ENCODE measurements around the gene RNF167. TPM values are rescaled to one million over a fixed set of nuclear protein-coding genes. Genes with fewer than 3 reads are reported as not detected.
A peak's percentile ranks its signal among the peaks of the same experiment; 100 is the strongest.

The RNF167 gene
- total and polyA plus RNA-seq, 9 donors, result 34.6 to 71.5 (median 69.4) TPM

- WGBS (ENCODE audit: insufficient coverage), result 65% methylated on average over 12 of the region's 14 CpGs
- Histone ChIP-seq H3K9me3 (replicated peaks; ENCODE audit: control insufficient read depth, low read depth, low read length) (no peaks in the 10 kb centered on the region), H3K4me1 (ENCODE audit: control insufficient read depth, insufficient read depth, low read length) (peaks cover 52% of the 10 kb centered on the region), H3K4me3 (ENCODE audit: low read length) (peak overlapping the region; percentile 90), H3K27ac (ENCODE audit: low read length) (peak overlapping the region; percentile 86), H3K27me3 (ENCODE audit: control insufficient read depth, insufficient read depth, low read length) (no peaks in the 10 kb centered on the region), H3K36me3 (ENCODE audit: control insufficient read depth, insufficient read depth, low read length) (peaks cover 31% of the 10 kb centered on the region)
- DNase-seq, result peak; percentile 71
Measured at GRCh38 chr17:4953451-4953961, 13.4 kb downstream of the RNF167 start.

- Histone ChIP-seq H3K4me1 (ENCODE audit: control insufficient read depth, insufficient read depth, low read length) (peaks cover 58% of the 10 kb centered on the region), H3K36me3 (ENCODE audit: control insufficient read depth, insufficient read depth, low read length) (peaks cover 44% of the 10 kb centered on the region), H3K27ac (ENCODE audit: low read length) (no peak overlapping the region), H3K9me3 (replicated peaks; ENCODE audit: control insufficient read depth, low read depth, low read length) (no peaks in the 10 kb centered on the region), H3K27me3 (ENCODE audit: control insufficient read depth, insufficient read depth, low read length) (no peaks in the 10 kb centered on the region), H3K4me3 (ENCODE audit: low read length) (no peak overlapping the region)
- 95% methylated on average over 4 of the region's 8 CpGs for WGBS (ENCODE audit: insufficient coverage)
- no peak for DNase-seq
Measured at GRCh38 chr17:4955091-4955490, 15.0 kb downstream of the RNF167 start.

GRCh38 chr17:4956493-4957061 is 16.5 kb downstream of the RNF167 start:
- H3K4me3 ChIP-seq (ENCODE audit: low read length), result no peak overlapping the region
- 75% methylated on average over 5 of the region's 10 CpGs for WGBS (ENCODE audit: insufficient coverage)
- H3K9me3 ChIP-seq (replicated peaks; ENCODE audit: control insufficient read depth, low read depth, low read length), result no peaks in the 10 kb centered on the region
- H3K4me1 ChIP-seq (ENCODE audit: control insufficient read depth, insufficient read depth, low read length), result peaks cover 43% of the 10 kb centered on the region
- H3K36me3 ChIP-seq (ENCODE audit: control insufficient read depth, insufficient read depth, low read length), result peaks cover 53% of the 10 kb centered on the region
- no peak for DNase-seq
- H3K27ac ChIP-seq (ENCODE audit: low read length), result no peak overlapping the region
- H3K27me3 ChIP-seq (ENCODE audit: control insufficient read depth, insufficient read depth, low read length), result no peaks in the 10 kb centered on the region

GRCh38 chr17:4958102-4958501 is 18.0 kb downstream of the RNF167 start:
- Histone ChIP-seq H3K4me3 (ENCODE audit: low read length) (no peak overlapping the region), H3K4me1 (ENCODE audit: control insufficient read depth, insufficient read depth, low read length) (peaks cover 33% of the 10 kb centered on the region), H3K9me3 (replicated peaks; ENCODE audit: control insufficient read depth, low read depth, low read length) (no peaks in the 10 kb centered on the region), H3K27ac (ENCODE audit: low read length) (peak overlapping the region; percentile 7), H3K36me3 (ENCODE audit: control insufficient read depth, insufficient read depth, low read length) (peaks cover 55% of the 10 kb centered on the region), H3K27me3 (ENCODE audit: control insufficient read depth, insufficient read depth, low read length) (no peaks in the 10 kb centered on the region)
- 89% methylated on average over 2 of the region's 3 CpGs for WGBS (ENCODE audit: insufficient coverage)
- DNase-seq, result no peak

- no peak overlapping the region for H3K4me3 ChIP-seq (ENCODE audit: low read length)
- no peaks in the 10 kb centered on the region for H3K9me3 ChIP-seq (replicated peaks; ENCODE audit: control insufficient read depth, low read depth, low read length)
- H3K27ac ChIP-seq (ENCODE audit: low read length), result peak overlapping the region; percentile 65
- DNase-seq, result no peak
- peaks cover 26% of the 10 kb centered on the region for H3K4me1 ChIP-seq (ENCODE audit: control insufficient read depth, insufficient read depth, low read length)
- WGBS (ENCODE audit: insufficient coverage), result 83% methylated on average over 12 of the region's 18 CpGs
- peaks cover 55% of the 10 kb centered on the region for H3K36me3 ChIP-seq (ENCODE audit: control insufficient read depth, insufficient read depth, low read length)
- H3K27me3 ChIP-seq (ENCODE audit: control insufficient read depth, insufficient read depth, low read length), result no peaks in the 10 kb centered on the region
Measured at GRCh38 chr17:4959261-4959965, 19.3 kb downstream of the RNF167 start.

GRCh38 chr17:4960279-4960922 is 20.3 kb downstream of the RNF167 start:
- Histone ChIP-seq H3K9me3 (replicated peaks; ENCODE audit: control insufficient read depth, low read depth, low read length) (no peaks in the 10 kb centered on the region), H3K27me3 (ENCODE audit: control insufficient read depth, insufficient read depth, low read length) (no peaks in the 10 kb centered on the region), H3K36me3 (ENCODE audit: control insufficient read depth, insufficient read depth, low read length) (peaks cover 53% of the 10 kb centered on the region), H3K4me1 (ENCODE audit: control insufficient read depth, insufficient read depth, low read length) (peaks cover 24% of the 10 kb centered on the region), H3K4me3 (ENCODE audit: low read length) (no peak overlapping the region), H3K27ac (ENCODE audit: low read length) (no peak overlapping the region)
- WGBS (ENCODE audit: insufficient coverage), result 60% methylated on average over 5 of the region's 9 CpGs
- no peak for DNase-seq

GRCh38 chr17:4965311-4965986 is 25.4 kb downstream of the RNF167 start:
- H3K36me3 ChIP-seq (ENCODE audit: control insufficient read depth, insufficient read depth, low read length), result peaks cover 31% of the 10 kb centered on the region
- H3K27me3 ChIP-seq (ENCODE audit: control insufficient read depth, insufficient read depth, low read length), result no peaks in the 10 kb centered on the region
- WGBS (ENCODE audit: insufficient coverage), result 89% methylated on average over 6 of the region's 15 CpGs
- H3K9me3 ChIP-seq (replicated peaks; ENCODE audit: control insufficient read depth, low read depth, low read length), result no peaks in the 10 kb centered on the region
- H3K27ac ChIP-seq (ENCODE audit: low read length), result no peak overlapping the region
- H3K4me3 ChIP-seq (ENCODE audit: low read length), result no peak overlapping the region
- peaks cover 37% of the 10 kb centered on the region for H3K4me1 ChIP-seq (ENCODE audit: control insufficient read depth, insufficient read depth, low read length)
- no peak for DNase-seq

- H3K4me3 ChIP-seq (ENCODE audit: low read length), result peak overlapping the region; percentile 88
- peak; percentile 100 for DNase-seq
- WGBS (ENCODE audit: insufficient coverage), result under 1% methylated on average over 31 of the region's 42 CpGs
Measured at GRCh38 chr17:4966844-4967538, 26.9 kb downstream of the RNF167 start.

GRCh38 chr17:4967539-4968485 is 27.7 kb downstream of the RNF167 start, which contains the start of gene SPAG7:
SPAG7 (minus strand) TSS chr17:4967817; CDS start chr17:4967804, 13 bp downstream.
- Histone ChIP-seq H3K27me3 (ENCODE audit: control insufficient read depth, insufficient read depth, low read length) (no peaks in the 10 kb centered on the region), H3K4me1 (ENCODE audit: control insufficient read depth, insufficient read depth, low read length) (peaks cover 42% of the 10 kb centered on the region), H3K9me3 (replicated peaks; ENCODE audit: control insufficient read depth, low read depth, low read length) (no peaks in the 10 kb centered on the region), H3K4me3 (ENCODE audit: low read length) (peak within 1 kb of the TSS; percentile 88), H3K36me3 (ENCODE audit: control insufficient read depth, insufficient read depth, low read length) (peaks cover 44% of the 10 kb centered on the region), H3K27ac (ENCODE audit: low read length) (peak within 1 kb of the TSS; percentile 100)
- under 1% methylated on average over 51 of the region's 66 CpGs for WGBS (ENCODE audit: insufficient coverage)
- peak; percentile 99 for DNase-seq

More at GRCh38 chr17:4966844-4967538, 26.9 kb downstream of the RNF167 start:
- Histone ChIP-seq H3K27me3 (ENCODE audit: control insufficient read depth, insufficient read depth, low read length) (no peaks in the 10 kb centered on the region), H3K36me3 (ENCODE audit: control insufficient read depth, insufficient read depth, low read length) (peaks cover 41% of the 10 kb centered on the region), H3K27ac (ENCODE audit: low read length) (peak overlapping the region; percentile 100), H3K4me1 (ENCODE audit: control insufficient read depth, insufficient read depth, low read length) (peaks cover 37% of the 10 kb centered on the region), H3K9me3 (replicated peaks; ENCODE audit: control insufficient read depth, low read depth, low read length) (no peaks in the 10 kb centered on the region)

Measured in muscle of leg (tissue), 11 donors.